HFFc6 (cell line): ENCODE data around the gene CLSTN2. TPM values are rescaled to one million over a fixed set of nuclear protein-coding genes. Genes with fewer than 3 reads are reported as not detected.

ENCODE experiments used
- DNase-seq: peaks from one replicate; pipeline ENCODE4 v3.0.0-alpha.2; 2018
- H3K27ac Mint-ChIP-seq: 2 replicates; pipeline ENCODE4 v1.8.0; 2020; ENCODE audit warnings: mild to moderate bottlenecking, mixed read lengths
- H3K27me3 Mint-ChIP-seq: 2 replicates; pipeline ENCODE4 v1.8.0; 2021; ENCODE audit warnings: mild to moderate bottlenecking, moderate library complexity, mixed read lengths; ENCODE audit not compliant: insufficient read depth
- H3K36me3 Mint-ChIP-seq: 2 replicates; pipeline ENCODE4 v1.8.0; 2021; ENCODE audit warnings: low read depth, mixed read lengths
- H3K4me1 Mint-ChIP-seq: 2 replicates; pipeline ENCODE4 v1.8.0; 2020; ENCODE audit warnings: low read depth, mixed read lengths
- H3K4me3 Mint-ChIP-seq: 2 replicates; pipeline ENCODE4 v1.8.0; 2020; ENCODE audit warnings: mild to moderate bottlenecking, moderate library complexity, mixed read lengths
- H3K9me3 Mint-ChIP-seq: 2 replicates; pipeline ENCODE4 v1.8.0; 2020; ENCODE audit warnings: mild to moderate bottlenecking, mixed read lengths
- total RNA-seq, 6 experiments: library from RNA; stranded (reverse); fragmentation: NEBNext Ultra II Directional; extraction: Animal tissue kit (Norgen Biotek cat#: 25700); gene quantifications; 2 replicates in 1 of 6; 3 replicates in 5 of 6; pipeline ENCODE4 v1.2.3, GENCODE V29; 2021
- TF ChIP-seq, protein P1 (sequence below): fragments of 200-600 bp; sonication (generic); IDR thresholded peaks from 2 replicates; pipeline ENCODE4 v1.5.0; 2021; ENCODE audit warnings: antibody characterized with exemption, mild to moderate bottlenecking

The CLSTN2 gene
- total RNA-seq, 6 experiments from 2014 or later = 0.05 TPM; not detected in 5

DNA sequence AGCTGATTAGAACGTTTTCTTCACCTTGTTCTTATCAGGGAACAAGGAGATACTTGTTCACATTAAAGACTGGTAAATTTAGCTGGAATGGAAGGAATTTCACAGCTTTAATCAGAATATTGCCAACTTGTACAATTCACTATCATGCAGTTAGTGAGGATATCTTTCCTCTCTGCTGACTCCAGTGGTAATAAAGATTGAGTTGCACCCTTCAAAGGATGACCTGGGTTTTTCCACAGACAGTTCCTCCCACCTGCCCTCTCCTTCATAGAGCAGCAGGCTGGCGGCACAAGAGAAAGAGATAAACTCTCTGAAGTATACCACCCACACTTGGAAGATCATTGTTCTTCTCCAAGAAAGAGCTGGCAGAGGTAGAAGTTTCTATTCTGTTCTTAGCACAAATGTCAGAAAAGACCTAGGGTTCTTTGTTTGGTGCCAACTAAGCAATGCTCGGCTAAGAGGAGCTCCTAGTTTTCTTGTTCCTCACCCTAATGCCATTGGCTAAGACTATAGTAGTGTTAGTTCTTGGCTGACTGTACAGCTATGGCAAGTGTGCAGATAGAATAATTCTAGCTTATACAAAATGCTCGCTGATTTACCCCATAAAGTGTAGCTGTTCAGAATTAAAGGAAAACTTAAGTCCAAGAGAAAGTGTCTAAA is 169.1 kb downstream of the CLSTN2 start:
- TF ChIP-seq, protein P1, sequence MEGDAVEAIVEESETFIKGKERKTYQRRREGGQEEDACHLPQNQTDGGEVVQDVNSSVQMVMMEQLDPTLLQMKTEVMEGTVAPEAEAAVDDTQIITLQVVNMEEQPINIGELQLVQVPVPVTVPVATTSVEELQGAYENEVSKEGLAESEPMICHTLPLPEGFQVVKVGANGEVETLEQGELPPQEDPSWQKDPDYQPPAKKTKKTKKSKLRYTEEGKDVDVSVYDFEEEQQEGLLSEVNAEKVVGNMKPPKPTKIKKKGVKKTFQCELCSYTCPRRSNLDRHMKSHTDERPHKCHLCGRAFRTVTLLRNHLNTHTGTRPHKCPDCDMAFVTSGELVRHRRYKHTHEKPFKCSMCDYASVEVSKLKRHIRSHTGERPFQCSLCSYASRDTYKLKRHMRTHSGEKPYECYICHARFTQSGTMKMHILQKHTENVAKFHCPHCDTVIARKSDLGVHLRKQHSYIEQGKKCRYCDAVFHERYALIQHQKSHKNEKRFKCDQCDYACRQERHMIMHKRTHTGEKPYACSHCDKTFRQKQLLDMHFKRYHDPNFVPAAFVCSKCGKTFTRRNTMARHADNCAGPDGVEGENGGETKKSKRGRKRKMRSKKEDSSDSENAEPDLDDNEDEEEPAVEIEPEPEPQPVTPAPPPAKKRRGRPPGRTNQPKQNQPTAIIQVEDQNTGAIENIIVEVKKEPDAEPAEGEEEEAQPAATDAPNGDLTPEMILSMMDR = no peak
- H3K27me3 Mint-ChIP-seq = no peaks in the 10 kb centered on the region
- peaks cover 72% of the 10 kb centered on the region for H3K9me3 Mint-ChIP-seq
- no peak overlapping the region for H3K4me3 Mint-ChIP-seq
- no peak for DNase-seq
- no peak overlapping the region for H3K27ac Mint-ChIP-seq
- no peaks in the 10 kb centered on the region for H3K4me1 Mint-ChIP-seq
- 0 out of 2 replicates have a peak, but pooled peaks cover 6% of the 10 kb centered on the region for H3K36me3 Mint-ChIP-seq

DNA sequence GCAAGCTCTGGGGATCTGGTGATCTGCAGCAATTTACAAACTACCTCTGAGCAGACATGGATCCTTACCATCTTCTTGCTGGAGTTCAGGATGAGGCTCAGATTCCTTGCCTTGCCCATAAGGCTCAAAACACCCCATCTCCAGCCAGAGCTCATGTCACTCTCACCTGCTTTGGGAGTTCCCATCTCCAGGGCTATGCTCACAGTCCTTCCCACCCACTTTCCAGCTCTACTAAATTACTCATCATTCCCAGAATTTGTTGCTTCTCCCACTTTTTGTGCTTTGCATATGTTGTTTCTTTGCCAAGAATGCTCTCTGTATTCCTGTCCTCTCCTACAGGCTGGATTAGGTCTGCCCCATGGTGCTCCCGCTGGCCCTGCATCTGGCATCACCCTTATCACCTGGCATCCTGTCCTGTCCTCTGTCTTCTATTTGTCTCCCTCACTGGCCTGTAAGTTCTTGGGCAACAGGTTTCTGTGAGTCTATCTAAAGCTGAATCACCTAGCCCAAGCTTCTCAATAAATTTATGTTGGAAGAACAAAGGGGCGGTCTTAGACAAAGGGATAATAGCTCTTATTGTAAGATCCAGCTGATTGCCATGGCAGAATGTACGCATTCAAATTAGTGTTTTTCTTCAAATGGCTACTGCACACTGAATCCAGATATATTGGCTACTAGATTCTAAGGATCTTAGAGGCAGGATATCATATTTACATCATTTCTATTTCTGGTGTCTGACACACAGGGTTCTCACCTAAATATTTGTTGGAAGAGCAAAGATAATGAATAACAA is 179.2 kb downstream of the CLSTN2 start:
- DNase-seq = no peak
- no peaks in the 10 kb centered on the region for H3K27me3 Mint-ChIP-seq
- no peaks in the 10 kb centered on the region for H3K36me3 Mint-ChIP-seq
- H3K4me3 Mint-ChIP-seq = no peak overlapping the region
- no peaks in the 10 kb centered on the region for H3K4me1 Mint-ChIP-seq
- H3K9me3 Mint-ChIP-seq = peaks cover 31% of the 10 kb centered on the region
- TF ChIP-seq, protein P1 = no peak
- no peak overlapping the region for H3K27ac Mint-ChIP-seq

DNA sequence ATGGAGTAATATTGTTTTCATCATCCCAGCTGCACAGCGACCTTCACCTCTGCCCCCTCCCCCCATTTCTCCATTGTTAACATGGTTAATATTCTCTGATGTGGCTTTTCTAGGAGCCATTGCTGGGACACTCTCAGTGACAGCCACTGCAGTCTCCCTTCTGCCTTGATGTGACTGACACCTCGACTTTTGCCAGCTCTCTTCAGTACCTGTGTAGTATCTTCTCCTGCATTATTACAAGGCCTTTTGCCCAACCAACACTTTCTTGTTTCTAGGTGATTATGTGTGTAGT is 179.8 kb downstream of the CLSTN2 start:
- Mint-ChIP-seq H3K4me1 (no peaks in the 10 kb centered on the region), H3K27ac (no peak overlapping the region), H3K4me3 (no peak overlapping the region), H3K36me3 (no peaks in the 10 kb centered on the region), H3K27me3 (no peaks in the 10 kb centered on the region), H3K9me3 (peaks cover 28% of the 10 kb centered on the region)
- DNase-seq = no peak
- TF ChIP-seq, protein P1 = no peak

DNA sequence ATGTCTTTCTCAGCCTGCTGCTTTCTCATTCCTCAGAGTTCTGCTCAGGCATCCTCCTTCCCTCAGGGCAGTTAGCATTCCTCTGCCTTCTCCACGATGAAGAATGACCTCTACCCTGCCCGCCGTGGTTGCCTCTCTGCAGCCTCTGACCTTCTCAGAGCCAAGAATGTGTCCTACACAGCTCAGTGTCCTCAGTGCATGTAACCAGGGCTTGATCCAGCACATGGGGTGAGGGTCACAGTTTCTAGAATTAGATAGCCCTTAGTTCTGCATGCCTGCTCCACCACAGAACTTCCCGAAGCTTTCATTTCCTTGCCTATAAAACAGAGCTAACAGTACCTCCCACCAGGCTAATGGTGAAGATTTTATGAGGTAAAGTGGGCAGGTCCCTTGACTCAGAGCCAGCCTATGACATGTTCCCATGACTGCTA is 182.1 kb downstream of the CLSTN2 start:
- Mint-ChIP-seq H3K27me3 (no peaks in the 10 kb centered on the region), H3K27ac (no peak overlapping the region), H3K4me1 (no peaks in the 10 kb centered on the region), H3K36me3 (no peaks in the 10 kb centered on the region), H3K4me3 (no peak overlapping the region), H3K9me3 (peaks cover 34% of the 10 kb centered on the region)
- DNase-seq = no peak
- TF ChIP-seq, protein P1 = no peak

DNA sequence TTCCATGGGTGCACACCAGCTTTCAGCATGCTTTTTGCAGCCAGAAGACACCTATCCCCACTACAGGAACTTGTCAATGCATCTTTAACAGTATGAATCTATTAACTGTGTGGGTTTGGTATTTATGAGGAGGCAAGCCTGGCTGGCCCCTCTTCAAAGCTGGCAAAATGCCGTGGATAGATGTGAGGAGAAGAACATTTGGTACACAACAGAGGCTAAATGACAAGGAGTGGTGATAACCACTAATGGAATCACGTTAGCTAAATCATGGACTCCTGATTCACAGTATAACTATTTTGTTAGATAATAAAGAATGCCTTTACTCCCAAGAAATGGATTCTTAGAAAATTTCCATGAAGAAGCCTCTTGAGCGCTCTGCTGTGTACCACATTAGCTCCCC is 187.2 kb downstream of the CLSTN2 start:
- Mint-ChIP-seq H3K36me3 (no peaks in the 10 kb centered on the region), H3K4me3 (no peak overlapping the region), H3K9me3 (peaks cover 18% of the 10 kb centered on the region), H3K27ac (no peak overlapping the region), H3K4me1 (no peaks in the 10 kb centered on the region), H3K27me3 (no peaks in the 10 kb centered on the region)
- no peak for DNase-seq
- TF ChIP-seq, protein P1 = no peak
